ENCODE data around the gene FOXO6.

DNA sequence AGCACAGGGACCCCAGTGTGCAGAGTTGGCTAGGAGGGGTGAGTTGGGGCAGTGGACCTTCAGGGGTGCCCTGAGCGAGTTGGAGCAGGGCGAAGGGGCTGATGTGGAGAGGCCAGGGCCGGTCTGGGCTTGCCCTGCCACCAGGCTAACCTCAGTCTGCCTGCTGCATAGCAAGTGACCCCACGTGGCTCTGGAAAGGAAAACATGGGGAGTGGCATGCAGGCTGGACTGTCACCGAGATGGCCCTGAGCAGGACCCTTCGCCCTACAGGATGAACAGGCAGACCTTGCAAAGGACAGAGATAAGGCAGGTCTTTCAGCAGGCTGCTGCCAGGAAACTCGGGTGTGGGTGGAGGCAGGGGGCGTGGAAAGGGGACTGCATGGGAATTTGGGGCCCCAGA lies 51.5 kb downstream of the FOXO6 start:
- TF ChIP-seq, protein P1, sequence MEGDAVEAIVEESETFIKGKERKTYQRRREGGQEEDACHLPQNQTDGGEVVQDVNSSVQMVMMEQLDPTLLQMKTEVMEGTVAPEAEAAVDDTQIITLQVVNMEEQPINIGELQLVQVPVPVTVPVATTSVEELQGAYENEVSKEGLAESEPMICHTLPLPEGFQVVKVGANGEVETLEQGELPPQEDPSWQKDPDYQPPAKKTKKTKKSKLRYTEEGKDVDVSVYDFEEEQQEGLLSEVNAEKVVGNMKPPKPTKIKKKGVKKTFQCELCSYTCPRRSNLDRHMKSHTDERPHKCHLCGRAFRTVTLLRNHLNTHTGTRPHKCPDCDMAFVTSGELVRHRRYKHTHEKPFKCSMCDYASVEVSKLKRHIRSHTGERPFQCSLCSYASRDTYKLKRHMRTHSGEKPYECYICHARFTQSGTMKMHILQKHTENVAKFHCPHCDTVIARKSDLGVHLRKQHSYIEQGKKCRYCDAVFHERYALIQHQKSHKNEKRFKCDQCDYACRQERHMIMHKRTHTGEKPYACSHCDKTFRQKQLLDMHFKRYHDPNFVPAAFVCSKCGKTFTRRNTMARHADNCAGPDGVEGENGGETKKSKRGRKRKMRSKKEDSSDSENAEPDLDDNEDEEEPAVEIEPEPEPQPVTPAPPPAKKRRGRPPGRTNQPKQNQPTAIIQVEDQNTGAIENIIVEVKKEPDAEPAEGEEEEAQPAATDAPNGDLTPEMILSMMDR (IDR thresholded peaks at IDR 0.05; ENCODE audit: low read length), result no peak
- no peak for TF ChIP-seq EZH2 (IDR thresholded peaks at IDR 0.05; ENCODE audit: borderline replicate concordance, low read length)
